Neural progenitor cell (in vitro differentiated cells): Measurements from ENCODE around the gene POU5F1. TPM values are rescaled to one million over a fixed set of nuclear protein-coding genes. Genes with fewer than 3 reads are reported as not detected.
A peak's percentile ranks its signal among the peaks of the same experiment; 100 is the strongest.
"Not testable (repeated sequence)": the region's sequence is repeated elsewhere in the genome, so short reads cannot be mapped to it uniquely, and the experiment has no call there.

ENCODE experiments used
- DNase-seq: peaks from one replicate; pipeline ENCODE4 v3.0.0-alpha.2; 2016; ENCODE audit warnings: low spot score
- H2AFZ ChIP-seq: fragments of 200-600 bp; sonication (generic); replicated peaks from 2 replicates; pipeline ENCODE4 v1.6.1; 2016; ENCODE audit warnings: antibody characterized with exemption
- H3F3A ChIP-seq: fragments of 200-600 bp; sonication (generic); 2 replicates; pipeline ENCODE4 v1.6.1; 2016; ENCODE audit warnings: antibody characterized with exemption, low read depth
- H3K27ac ChIP-seq: fragments of 200-600 bp; sonication (generic); 2 replicates; pipeline ENCODE4 v1.5.1; 2016; ENCODE audit warnings: mild to moderate bottlenecking
- H3K27me3 ChIP-seq: fragments of 200-600 bp; sonication (generic); 2 replicates; pipeline ENCODE4 v1.6.1; 2016; ENCODE audit warnings: mild to moderate bottlenecking, moderate library complexity
- H3K36me3 ChIP-seq: fragments of 200-600 bp; sonication (generic); 2 replicates; pipeline ENCODE4 v1.5.1; 2016
- H3K4me1 ChIP-seq: fragments of 200-600 bp; sonication (generic); 2 replicates; pipeline ENCODE4 v1.6.1; 2016; ENCODE audit warnings: mixed run types
- H3K4me2 ChIP-seq: fragments of 200-600 bp; sonication (generic); 2 replicates; pipeline ENCODE4 v1.6.1; 2016
- H3K4me3 ChIP-seq: fragments of 200-600 bp; sonication (generic); 2 replicates; pipeline ENCODE4 v1.5.1; 2016
- H3K79me2 ChIP-seq: fragments of 200-600 bp; sonication (generic); 2 replicates; pipeline ENCODE4 v1.6.1; 2016; ENCODE audit warnings: low read depth
- H3K9ac ChIP-seq: fragments of 200-600 bp; sonication (generic); 2 replicates; pipeline ENCODE4 v1.6.1; 2016
- H3K9me3 ChIP-seq: fragments of 200-600 bp; sonication (generic); 2 replicates; pipeline ENCODE4 v1.5.1; 2016; ENCODE audit warnings: low read depth
- H4K20me1 ChIP-seq: fragments of 200-600 bp; sonication (generic); 2 replicates; pipeline ENCODE4 v1.6.1; 2016; ENCODE audit warnings: low read depth
- H3K27ac Mint-ChIP-seq: 3 replicates; pipeline ENCODE4 v1.8.0; 2021; ENCODE audit warnings: mixed read lengths
- H3K27me3 Mint-ChIP-seq: 2 replicates; pipeline ENCODE4 v1.8.0; 2022; ENCODE audit warnings: low read depth, mild to moderate bottlenecking, inconsistent platforms, moderate library complexity, mixed read lengths; ENCODE audit not compliant: insufficient read depth
- H3K36me3 Mint-ChIP-seq: 3 replicates; pipeline ENCODE4 v1.8.0; 2021; ENCODE audit warnings: mixed read lengths
- H3K4me1 Mint-ChIP-seq: 3 replicates; pipeline ENCODE4 v1.8.0; 2021; ENCODE audit warnings: mixed read lengths
- H3K4me3 Mint-ChIP-seq: 3 replicates; pipeline ENCODE4 v1.8.0; 2021; ENCODE audit warnings: mild to moderate bottlenecking, moderate library complexity, mixed read lengths
- H3K9me3 Mint-ChIP-seq: 3 replicates; pipeline ENCODE4 v1.8.0; 2020; ENCODE audit warnings: mixed read lengths
- CTCF ChIP-seq: fragments of 200-600 bp; sonication (generic); IDR thresholded peaks from 2 replicates; pipeline ENCODE4 v1.5.1; 2017; ENCODE audit warnings: antibody characterized with exemption, mild to moderate bottlenecking
- EZH2 ChIP-seq: fragments of 200-600 bp; sonication (generic); IDR thresholded peaks from 2 replicates; pipeline ENCODE4 v1.6.1; 2017; ENCODE audit warnings: antibody characterized with exemption, mild to moderate bottlenecking, moderate library complexity
- EZH2phosphoT487 ChIP-seq: fragments of 200-600 bp; sonication (generic); IDR thresholded peaks from 2 replicates; pipeline ENCODE4 v1.6.1; 2017; ENCODE audit warnings: antibody characterized with exemption
- total RNA-seq: library from RNA; depleted of rRNA; stranded (reverse); fragments of >200 nt; gene quantifications from 2 replicates; pipeline ENCODE4 v1.2.3, GENCODE V29; 2015; ENCODE audit warnings: low replicate concordance

POU5F1 gene
- total RNA-seq, 1 donor from 2014 or later = 17.4 TPM

GRCh38 chr6:31170987-31171671 is 647 bp upstream of the POU5F1 start:
- no peak overlapping the region for H3K4me2 ChIP-seq

GRCh38 chr6:31169858-31170599 is 453 bp downstream of the POU5F1 start:
- not testable (repeated sequence) for H3K9me3 ChIP-seq, H3K4me2 ChIP-seq, H3K27ac ChIP-seq, H3K4me3 Mint-ChIP-seq, H2AFZ ChIP-seq, H3K9me3 Mint-ChIP-seq, H3K9ac ChIP-seq, H4K20me1 ChIP-seq, H3K4me3 ChIP-seq, H3K36me3 Mint-ChIP-seq, DNase-seq, H3K36me3 ChIP-seq, H3K79me2 ChIP-seq, H3K27ac Mint-ChIP-seq
- Mint-ChIP-seq H3K27me3 (peaks cover 12% of the 10 kb centered on the region), H3K4me1 (peaks cover 25% of the 10 kb centered on the region)
- H3F3A ChIP-seq = peaks cover 13% of the 10 kb centered on the region
- peak; percentile 37 for TF ChIP-seq EZH2phosphoT487
- H3K4me1 ChIP-seq = peaks cover 19% of the 10 kb centered on the region
- peaks cover 40% of the 10 kb centered on the region for H3K27me3 ChIP-seq

More at GRCh38 chr6:31170987-31171671, 647 bp upstream of the POU5F1 start:
- H3K4me3 Mint-ChIP-seq = no peak overlapping the region
- Histone ChIP-seq H3K36me3 (no peaks in the 10 kb centered on the region), H4K20me1 (no peaks in the 10 kb centered on the region), H3F3A (peaks cover 13% of the 10 kb centered on the region), H3K9ac (no peak overlapping the region), H3K4me1 (peaks cover 19% of the 10 kb centered on the region), H3K27ac (no peak overlapping the region), H2AFZ (no peak overlapping the region), H3K4me3 (no peak overlapping the region), H3K9me3 (no peaks in the 10 kb centered on the region), H3K27me3 (peaks cover 40% of the 10 kb centered on the region), H3K79me2 (no peaks in the 10 kb centered on the region)
- no peak for DNase-seq
- TF ChIP-seq CTCF = no peak
- TF ChIP-seq EZH2 = no peak
- TF ChIP-seq EZH2phosphoT487 = no peak
- H3K27ac Mint-ChIP-seq = no peak overlapping the region
- H3K4me1 Mint-ChIP-seq = peaks cover 25% of the 10 kb centered on the region
- no peaks in the 10 kb centered on the region for H3K9me3 Mint-ChIP-seq
- peaks cover 8% of the 10 kb centered on the region for H3K27me3 Mint-ChIP-seq
- no peaks in the 10 kb centered on the region for H3K36me3 Mint-ChIP-seq

GRCh38 chr6:31169123-31169857 is 1.2 kb downstream of the POU5F1 start:
- no peak for DNase-seq
- H3K4me1 Mint-ChIP-seq = peaks cover 25% of the 10 kb centered on the region
- Histone ChIP-seq H3K9ac (no peak overlapping the region), H3K27me3 (peaks cover 40% of the 10 kb centered on the region), H3K27ac (no peak overlapping the region), H3K9me3 (no peaks in the 10 kb centered on the region), H4K20me1 (no peaks in the 10 kb centered on the region), H3K36me3 (no peaks in the 10 kb centered on the region), H3K4me2 (no peak overlapping the region), H3F3A (peaks cover 13% of the 10 kb centered on the region), H3K4me3 (no peak overlapping the region), H3K4me1 (peaks cover 19% of the 10 kb centered on the region), H2AFZ (no peak overlapping the region), H3K79me2 (no peaks in the 10 kb centered on the region)
- no peak overlapping the region for H3K27ac Mint-ChIP-seq
- TF ChIP-seq EZH2 = no peak
- no peak for TF ChIP-seq EZH2phosphoT487
- TF ChIP-seq CTCF = no peak
- no peak overlapping the region for H3K4me3 Mint-ChIP-seq
- H3K27me3 Mint-ChIP-seq = peaks cover 12% of the 10 kb centered on the region
- H3K36me3 Mint-ChIP-seq = peaks cover 2% of the 10 kb centered on the region
- no peaks in the 10 kb centered on the region for H3K9me3 Mint-ChIP-seq
